C4-2B (cell line): Measurements from ENCODE around the gene ATP23.

Experiments used
- H3K27ac ChIP-seq: fragments of 450-650 bp; 2 replicates; pipeline ENCODE4 v1.5.1; 2017
- CTCF ChIP-seq: fragments of 450-650 bp; conservative IDR thresholded peaks from 2 replicates; pipeline ENCODE4 v1.5.1; 2017; ENCODE audit warnings: mild to moderate bottlenecking
- ZFX ChIP-seq: fragments of 450-650 bp; IDR thresholded peaks from 2 replicates; pipeline ENCODE4 v1.6.1; 2017

The ATP23 gene

GRCh38 chr12:57918147-57918546 is 23.2 kb upstream of the ATP23 start:
- TF ChIP-seq CTCF = no peak
- no peak overlapping the region for H3K27ac ChIP-seq

GRCh38 chr12:57927086-57927485 is 14.3 kb upstream of the ATP23 start:
- no peak for TF ChIP-seq ZFX
- TF ChIP-seq CTCF = no peak
- no peak overlapping the region for H3K27ac ChIP-seq

DNA sequence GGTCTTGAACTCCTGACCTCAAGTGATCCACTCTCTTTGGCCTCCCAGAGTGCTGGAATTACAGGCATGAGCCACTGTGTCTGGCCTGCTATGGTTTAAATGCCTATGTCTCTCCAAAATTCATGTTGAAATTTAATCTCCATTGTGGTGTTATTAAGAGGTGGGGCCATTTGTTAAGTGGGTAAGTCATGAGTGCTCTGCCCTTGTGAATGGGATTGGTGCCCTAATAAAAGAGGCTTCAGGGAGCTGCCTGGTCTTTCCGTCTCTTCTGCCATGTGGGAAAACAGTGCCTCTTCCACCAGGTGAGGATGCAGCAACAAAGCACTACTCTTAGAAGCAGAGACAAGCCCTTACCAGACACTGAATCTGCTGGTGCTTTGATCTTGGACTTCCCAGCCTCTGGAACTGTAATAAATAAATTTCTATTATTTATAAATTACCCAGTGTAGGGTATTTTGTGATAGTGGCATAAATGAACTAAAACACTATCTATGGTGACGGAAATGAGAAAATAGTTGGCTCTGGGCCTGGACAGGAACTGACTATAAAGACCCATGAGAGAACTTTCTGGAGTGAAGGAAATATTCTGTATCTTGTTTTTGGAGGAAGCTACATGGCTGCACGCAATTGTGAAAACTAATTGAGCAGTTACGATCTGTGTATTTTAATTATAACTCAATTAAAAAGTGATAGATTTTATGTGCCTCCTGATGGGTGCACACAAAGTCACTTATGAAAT is 12.1 kb upstream of the ATP23 start:
- no peak overlapping the region for H3K27ac ChIP-seq
- TF ChIP-seq CTCF (no peak), ZFX (no peak)

DNA sequence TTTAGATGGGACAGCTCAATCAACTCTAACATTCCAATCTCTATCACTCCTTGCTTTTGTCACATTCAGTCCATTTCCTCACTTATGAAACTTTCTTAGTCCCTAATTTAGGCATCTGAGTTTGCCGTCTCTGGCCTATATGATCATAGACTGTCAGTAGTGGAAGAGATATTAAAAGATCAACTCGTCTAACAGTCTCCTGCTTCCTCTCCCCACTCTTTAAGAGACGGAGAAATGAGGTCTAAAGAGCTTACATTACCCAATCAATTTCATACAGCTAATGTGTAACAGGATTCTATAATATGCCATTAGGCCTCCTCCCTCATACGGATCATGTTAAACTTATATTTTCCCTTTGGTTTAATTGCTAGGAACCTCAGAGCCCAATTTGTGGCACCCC is 6.5 kb upstream of the ATP23 start:
- H3K27ac ChIP-seq = no peak overlapping the region

DNA sequence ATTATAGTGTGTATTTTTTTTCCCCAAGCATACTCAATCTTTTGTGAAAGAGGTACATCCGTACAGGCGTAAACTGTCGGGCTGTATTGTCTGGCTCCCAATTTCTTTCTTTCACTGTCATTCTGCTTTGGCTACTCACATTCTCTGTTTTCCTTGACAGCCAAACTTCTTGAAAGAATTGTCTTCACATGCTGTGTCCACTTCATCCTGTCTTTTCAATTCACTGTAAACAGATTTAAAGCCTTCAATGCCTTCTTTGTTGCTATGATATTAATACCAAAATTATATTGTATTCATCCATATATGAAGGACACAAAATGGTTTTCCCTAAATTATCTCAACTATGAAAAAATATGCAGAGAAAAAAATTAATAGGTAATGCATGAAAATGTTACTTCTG is 6.0 kb upstream of the ATP23 start:
- no peak overlapping the region for H3K27ac ChIP-seq
- no peak for TF ChIP-seq CTCF
- TF ChIP-seq ZFX = no peak

More for the DNA sequence above, 6.5 kb upstream of the ATP23 start:
- TF ChIP-seq ZFX (no peak), CTCF (no peak)

DNA sequence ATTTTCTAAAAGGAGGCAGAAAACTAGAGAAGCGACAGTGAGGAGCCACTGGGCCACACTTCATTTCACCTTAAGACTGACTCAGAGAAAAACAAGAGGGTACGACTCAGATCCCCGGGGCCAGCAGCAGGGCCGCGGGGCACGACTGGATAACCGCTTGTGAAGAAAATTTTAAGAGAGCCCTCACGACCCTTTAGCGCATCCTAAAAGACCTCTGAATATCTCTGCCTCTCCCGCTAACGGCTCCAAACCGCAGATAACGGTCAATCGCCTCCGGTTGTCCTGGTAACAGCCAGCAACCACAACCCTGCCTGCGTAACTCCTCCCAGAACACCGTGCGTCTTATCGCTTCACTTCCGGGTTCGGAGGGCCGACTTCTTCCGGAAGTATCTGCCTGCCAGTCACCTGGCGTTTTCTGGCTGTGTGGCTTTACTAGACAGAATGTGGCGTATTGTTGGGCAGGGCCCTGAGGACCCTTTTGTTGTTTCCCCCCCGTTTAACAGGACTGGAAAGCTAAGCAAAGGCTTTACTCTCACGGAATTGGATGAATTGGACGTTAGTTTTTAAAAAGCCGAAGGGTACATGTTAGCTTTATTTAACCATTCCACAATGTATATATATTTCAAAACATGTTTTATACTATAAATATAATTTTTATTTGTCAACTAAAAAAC is 5.4 kb upstream of the ATP23 start:
- H3K27ac ChIP-seq = peak overlapping the region; percentile 15; the same call in 1 of the 2 replicates
- TF ChIP-seq CTCF (no peak), ZFX (no peak)

- no peak overlapping the region for H3K27ac ChIP-seq
- TF ChIP-seq ZFX (no peak), CTCF (no peak)
Measured at GRCh38 chr12:57936513-57936883, 4.9 kb upstream of the ATP23 start.
